NK-92 (cell line): ENCODE measurements around the gene OR6C76.

Experiments used
- DNase-seq: peaks from one replicate; lab custom pipeline; 2025; ENCODE audit not compliant: unreplicated experiment; lab: John Stamatoyannopoulos, UW

The OR6C76 gene

DNA sequence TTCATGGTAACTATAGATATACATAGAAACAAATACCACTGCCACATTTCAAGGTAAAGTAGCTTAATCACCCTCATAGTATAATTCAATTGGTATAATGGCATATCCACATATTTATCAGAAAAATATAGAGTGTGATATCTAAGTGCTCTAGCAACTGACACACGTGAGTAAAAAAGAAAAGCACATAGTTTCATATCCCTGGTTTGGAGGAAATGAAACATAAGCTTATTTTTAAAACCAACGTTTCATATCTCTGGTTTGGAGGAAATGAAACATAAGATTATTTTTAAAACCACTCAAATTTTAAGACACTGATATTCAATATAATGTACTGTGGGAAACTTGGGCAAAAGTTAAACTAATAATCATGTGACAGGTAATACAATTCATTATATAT is 41.8 kb downstream of the OR6C76 start:
- DNase-seq = no peak

DNA sequence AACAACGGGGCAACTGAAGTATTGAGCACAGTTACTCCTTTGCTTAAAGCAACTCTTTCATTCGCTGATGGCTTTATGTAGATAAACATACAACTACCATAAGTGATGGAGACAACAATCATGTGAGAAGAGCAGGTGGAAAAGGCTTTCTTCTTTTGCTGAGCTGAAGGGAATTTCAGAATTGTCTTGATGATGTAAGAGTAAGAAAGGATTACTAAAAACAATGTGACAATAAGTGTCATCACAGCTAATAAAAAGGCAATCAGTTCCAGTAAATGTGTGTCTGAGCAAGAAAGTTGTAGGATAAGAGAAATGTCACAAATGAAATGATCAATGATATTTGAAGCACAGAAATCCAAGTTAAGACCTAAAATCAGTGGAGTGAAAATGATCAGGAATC is 43.2 kb downstream of the OR6C76 start:
- no peak for DNase-seq

DNA sequence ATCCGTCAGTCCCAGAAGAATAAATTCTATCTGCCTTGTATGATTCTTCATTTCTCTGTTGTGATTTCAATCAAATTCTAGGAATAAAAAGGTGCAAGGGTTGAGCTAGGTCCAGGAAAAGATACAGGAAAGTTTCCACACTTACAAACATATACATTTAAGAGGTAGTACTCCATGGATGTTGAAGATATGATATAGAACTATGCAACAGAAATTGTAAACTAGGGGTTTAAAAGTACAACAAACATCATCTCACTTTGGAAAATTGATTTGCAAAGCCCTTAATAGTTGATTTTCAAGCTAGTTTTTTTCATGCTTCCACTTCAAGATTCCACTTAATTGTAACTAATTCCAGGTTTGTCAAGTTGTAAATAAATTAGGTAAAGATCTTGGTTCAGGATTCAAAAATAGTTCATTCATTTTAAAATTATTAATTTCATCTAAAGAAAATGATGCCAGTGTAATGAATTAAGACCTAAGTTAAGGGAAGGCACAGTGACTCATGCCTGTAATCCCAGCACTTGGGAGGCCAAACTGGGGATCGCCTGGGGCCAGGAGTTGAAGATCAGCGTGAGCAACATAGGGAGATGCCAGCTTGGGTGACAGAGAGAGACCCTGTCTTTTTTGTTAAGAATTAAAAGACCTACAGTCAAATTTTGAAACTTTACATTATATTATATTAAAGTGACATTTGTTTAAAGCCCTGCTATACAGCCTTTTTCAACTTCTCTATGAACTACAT is 44.2 kb downstream of the OR6C76 start, which contains the start of gene OR6C70:
OR6C70 (minus strand) TSS at position 51 of the 742 bp plus-strand sequence; CDS start at position 51, 0 bp downstream.
- DNase-seq = no peak

DNA sequence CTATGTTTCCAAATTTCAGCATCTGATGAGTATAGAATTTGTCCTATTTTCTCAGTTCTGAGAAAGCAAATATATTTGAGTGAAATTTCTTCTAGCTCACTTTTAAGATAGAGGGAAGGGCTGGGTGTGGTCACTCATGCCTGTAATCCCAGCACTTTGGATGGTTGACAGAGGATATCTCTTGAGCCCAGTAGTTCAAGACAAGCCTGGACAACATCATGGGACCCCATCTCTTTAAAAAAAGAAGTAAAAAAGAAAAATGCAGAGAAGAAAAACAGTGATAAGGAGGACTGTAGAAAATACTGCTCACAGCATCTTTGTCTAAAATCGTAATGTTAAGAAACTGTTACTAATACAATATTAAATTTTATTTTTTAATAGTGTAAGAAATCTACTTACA is 46.2 kb downstream of the OR6C76 start:
- DNase-seq = no peak
